Endodermal cell (in vitro differentiated cells): Measurements from ENCODE around the gene SHC1. TPM values are rescaled to one million over a fixed set of nuclear protein-coding genes. Genes with fewer than 3 reads are reported as not detected.
A peak's percentile ranks its signal among the peaks of the same experiment; 100 is the strongest.
"Not testable (repeated sequence)": the region's sequence is repeated elsewhere in the genome, so short reads cannot be mapped to it uniquely, and the experiment has no call there.

Experiments used
- DNase-seq: peaks from one replicate; pipeline ENCODE4 v3.0.0-alpha.2; 2017
- H3K27ac ChIP-seq: 2 replicates; pipeline ENCODE4 v1.5.1; 2013; ENCODE audit warnings: mild to moderate bottlenecking, low read depth, low read length, moderate library complexity
- H3K27me3 ChIP-seq: 2 replicates; pipeline ENCODE4 v1.6.1; 2013; ENCODE audit warnings: mild to moderate bottlenecking, low read length, moderate library complexity; ENCODE audit not compliant: insufficient read depth, control insufficient read depth, poor library complexity, severe bottlenecking
- H3K36me3 ChIP-seq: 2 replicates; pipeline ENCODE4 v1.7.0; 2013; ENCODE audit warnings: mild to moderate bottlenecking, low read length, moderate library complexity; ENCODE audit not compliant: control insufficient read depth, insufficient read depth
- H3K4me1 ChIP-seq: one replicate; pipeline ENCODE4 v1.7.0; 2013; ENCODE audit warnings: low read length; ENCODE audit not compliant: control insufficient read depth, insufficient read depth
- H3K4me3 ChIP-seq: 2 replicates; pipeline ENCODE4 v1.5.1; 2013; ENCODE audit warnings: mild to moderate bottlenecking, low read length, moderate library complexity
- H3K9ac ChIP-seq: 2 replicates; pipeline ENCODE4 v1.6.1; 2013; ENCODE audit warnings: mild to moderate bottlenecking, low read length, moderate library complexity; ENCODE audit not compliant: poor library complexity, severe bottlenecking; ENCODE audit errors: extremely low read depth
- H3K9me3 ChIP-seq: 2 replicates; pipeline ENCODE4 v1.6.1; 2013; ENCODE audit warnings: mild to moderate bottlenecking, low read length, moderate library complexity; ENCODE audit not compliant: control insufficient read depth
- H3K27ac Mint-ChIP-seq: 2 replicates; pipeline ENCODE4 v1.8.0; 2020; ENCODE audit warnings: mixed read lengths
- H3K27me3 Mint-ChIP-seq: 2 replicates; pipeline ENCODE4 v1.8.0; 2021; ENCODE audit warnings: mild to moderate bottlenecking, mixed read lengths; ENCODE audit not compliant: insufficient read depth
- H3K36me3 Mint-ChIP-seq: 2 replicates; pipeline ENCODE4 v1.8.0; 2020; ENCODE audit warnings: low read depth, mixed read lengths
- H3K4me1 Mint-ChIP-seq: 2 replicates; pipeline ENCODE4 v1.8.0; 2020; ENCODE audit warnings: mixed read lengths
- H3K4me3 Mint-ChIP-seq: 2 replicates; pipeline ENCODE4 v1.8.0; 2020; ENCODE audit warnings: mild to moderate bottlenecking, moderate library complexity, mixed read lengths
- H3K9me3 Mint-ChIP-seq: 2 replicates; pipeline ENCODE4 v1.8.0; 2020; ENCODE audit warnings: mild to moderate bottlenecking, mixed read lengths
- WGBS, 2 experiments: methylation state at CpG; one replicate each; pipeline versions ENCODE4 v1.1.5 to v1.1.7; 2013; ENCODE audit warnings: missing lambda C conversion rate in 2 of 2, mixed read lengths in 1 of 2; ENCODE audit not compliant: insufficient coverage in 1 of 2, insufficient read length in 1 of 2; 5-methylcytosine and 5-hydroxymethylcytosine counted together
- total RNA-seq, 2 donors: library from RNA; stranded (reverse); fragmentation: NEBNext Ultra II Directional in 1 of 2; extraction: Animal tissue kit (Norgen Biotek cat#: 25700) in 1 of 2; gene quantifications; 2 replicates in 1 of 2; 3 replicates in 1 of 2; pipeline ENCODE4 v1.2.1, GENCODE V29; 2021
- TF ChIP-seq, protein P1 (sequence below): fragments of 200-600 bp; sonication (generic); conservative IDR thresholded peaks from 2 replicates; pipeline ENCODE4 v1.5.0; 2021; ENCODE audit warnings: antibody characterized with exemption, mild to moderate bottlenecking

SHC1 gene
- total RNA-seq, 2 donors from 2014 or later = 157 to 231 TPM

DNA sequence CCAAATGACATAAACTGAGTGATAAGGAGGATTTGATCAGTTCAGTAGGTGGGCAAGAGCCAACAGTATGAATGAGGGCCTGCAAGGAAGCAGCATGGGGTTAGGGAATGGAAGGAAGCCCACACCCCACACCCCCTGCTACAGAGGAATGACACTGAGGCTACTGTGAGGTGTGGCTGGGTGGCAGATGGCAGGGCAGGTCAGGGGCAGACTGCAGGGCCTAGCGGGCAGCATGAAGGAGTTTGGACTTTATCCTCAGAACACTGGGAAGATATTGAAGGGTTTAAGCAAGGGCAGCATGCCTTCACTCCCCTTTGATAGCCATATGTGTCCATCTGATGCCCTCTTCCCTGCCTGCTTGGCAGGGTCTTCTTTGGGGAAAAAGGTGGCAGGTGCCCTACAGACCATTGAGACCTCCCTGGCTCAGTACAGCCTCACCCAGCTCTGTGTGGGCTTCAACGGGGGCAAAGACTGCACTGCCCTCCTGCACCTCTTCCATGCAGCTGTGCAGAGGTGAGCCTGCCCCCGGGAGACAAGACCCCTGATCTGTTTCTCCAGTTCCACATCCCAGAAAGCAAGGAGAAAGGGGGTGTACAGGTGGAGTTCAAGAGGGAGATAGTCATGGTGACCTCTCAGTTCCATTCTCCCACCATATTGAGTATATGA, 18.8 kb upstream of the SHC1 start:
- Mint-ChIP-seq H3K27ac (peak overlapping the region; percentile 35), H3K4me3 (no peak overlapping the region), H3K36me3 (peaks cover 37% of the 10 kb centered on the region), H3K27me3 (no peaks in the 10 kb centered on the region), H3K4me1 (no peaks in the 10 kb centered on the region), H3K9me3 (no peaks in the 10 kb centered on the region)
- Histone ChIP-seq H3K27ac (no peak overlapping the region), H3K9me3 (no peaks in the 10 kb centered on the region), H3K27me3 (no peaks in the 10 kb centered on the region), H3K4me1 (no peaks in the 10 kb centered on the region), H3K4me3 (no peak overlapping the region), H3K9ac (no peak overlapping the region), H3K36me3 (peaks cover 42% of the 10 kb centered on the region)
- 94% methylated on average over 3 of the region's 3 CpGs; no CpG with 5 or more reads in 1 of the 2 experiments for WGBS, 2 experiments
- TF ChIP-seq, protein P1, sequence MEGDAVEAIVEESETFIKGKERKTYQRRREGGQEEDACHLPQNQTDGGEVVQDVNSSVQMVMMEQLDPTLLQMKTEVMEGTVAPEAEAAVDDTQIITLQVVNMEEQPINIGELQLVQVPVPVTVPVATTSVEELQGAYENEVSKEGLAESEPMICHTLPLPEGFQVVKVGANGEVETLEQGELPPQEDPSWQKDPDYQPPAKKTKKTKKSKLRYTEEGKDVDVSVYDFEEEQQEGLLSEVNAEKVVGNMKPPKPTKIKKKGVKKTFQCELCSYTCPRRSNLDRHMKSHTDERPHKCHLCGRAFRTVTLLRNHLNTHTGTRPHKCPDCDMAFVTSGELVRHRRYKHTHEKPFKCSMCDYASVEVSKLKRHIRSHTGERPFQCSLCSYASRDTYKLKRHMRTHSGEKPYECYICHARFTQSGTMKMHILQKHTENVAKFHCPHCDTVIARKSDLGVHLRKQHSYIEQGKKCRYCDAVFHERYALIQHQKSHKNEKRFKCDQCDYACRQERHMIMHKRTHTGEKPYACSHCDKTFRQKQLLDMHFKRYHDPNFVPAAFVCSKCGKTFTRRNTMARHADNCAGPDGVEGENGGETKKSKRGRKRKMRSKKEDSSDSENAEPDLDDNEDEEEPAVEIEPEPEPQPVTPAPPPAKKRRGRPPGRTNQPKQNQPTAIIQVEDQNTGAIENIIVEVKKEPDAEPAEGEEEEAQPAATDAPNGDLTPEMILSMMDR = no peak
- no peak for DNase-seq

DNA sequence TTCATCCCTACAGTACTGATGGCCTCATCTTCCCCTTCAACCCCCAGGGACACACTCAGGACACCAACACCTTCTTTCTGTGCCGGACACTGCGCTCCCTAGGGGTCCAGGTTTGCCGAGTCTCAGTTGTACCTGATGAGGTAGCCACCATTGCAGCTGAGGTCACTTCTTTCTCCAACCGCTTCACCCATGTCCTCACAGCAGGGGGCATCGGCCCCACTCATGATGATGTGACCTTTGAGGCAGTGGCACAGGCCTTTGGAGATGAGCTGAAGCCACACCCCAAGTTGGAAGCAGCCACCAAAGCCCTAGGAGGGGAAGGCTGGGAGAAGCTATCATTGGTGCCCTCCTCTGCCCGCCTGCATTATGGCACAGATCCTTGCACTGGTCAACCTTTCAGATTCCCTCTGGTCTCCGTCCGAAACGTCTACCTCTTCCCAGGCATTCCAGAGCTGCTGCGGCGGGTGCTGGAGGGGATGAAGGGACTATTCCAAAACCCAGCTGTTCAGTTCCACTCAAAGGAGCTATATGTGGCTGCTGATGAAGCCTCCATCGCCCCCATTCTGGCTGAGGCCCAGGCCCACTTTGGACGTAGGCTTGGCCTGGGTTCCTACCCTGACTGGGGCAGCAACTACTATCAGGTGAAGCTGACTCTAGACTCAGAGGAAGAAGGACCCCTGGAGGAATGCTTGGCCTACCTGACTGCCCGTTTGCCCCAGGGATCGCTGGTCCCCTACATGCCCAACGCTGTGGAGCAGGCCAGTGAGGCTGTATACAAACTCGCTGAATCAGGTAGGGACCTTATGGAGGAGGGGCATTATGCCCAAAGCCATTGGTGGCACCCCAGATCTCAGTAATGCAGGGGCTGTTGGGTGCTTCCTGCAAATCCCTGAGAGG, 17.8 kb upstream of the SHC1 start:
- H3K27me3 Mint-ChIP-seq = no peaks in the 10 kb centered on the region
- no peak overlapping the region for H3K4me3 Mint-ChIP-seq
- H3K9ac ChIP-seq = no peak overlapping the region
- DNase-seq = no peak
- WGBS, 2 experiments = 94 to 97% methylated on average over 14 to 17 of the region's 17 CpGs
- H3K9me3 ChIP-seq = no peaks in the 10 kb centered on the region
- H3K4me1 Mint-ChIP-seq = peaks cover 4% of the 10 kb centered on the region
- peaks cover 42% of the 10 kb centered on the region for H3K36me3 ChIP-seq
- H3K36me3 Mint-ChIP-seq = peaks cover 37% of the 10 kb centered on the region
- no peaks in the 10 kb centered on the region for H3K9me3 Mint-ChIP-seq
- H3K4me3 ChIP-seq = no peak overlapping the region
- TF ChIP-seq, protein P1 = no peak
- H3K27me3 ChIP-seq = no peaks in the 10 kb centered on the region
- no peak overlapping the region for H3K27ac Mint-ChIP-seq
- no peaks in the 10 kb centered on the region for H3K4me1 ChIP-seq
- H3K27ac ChIP-seq = no peak overlapping the region

DNA sequence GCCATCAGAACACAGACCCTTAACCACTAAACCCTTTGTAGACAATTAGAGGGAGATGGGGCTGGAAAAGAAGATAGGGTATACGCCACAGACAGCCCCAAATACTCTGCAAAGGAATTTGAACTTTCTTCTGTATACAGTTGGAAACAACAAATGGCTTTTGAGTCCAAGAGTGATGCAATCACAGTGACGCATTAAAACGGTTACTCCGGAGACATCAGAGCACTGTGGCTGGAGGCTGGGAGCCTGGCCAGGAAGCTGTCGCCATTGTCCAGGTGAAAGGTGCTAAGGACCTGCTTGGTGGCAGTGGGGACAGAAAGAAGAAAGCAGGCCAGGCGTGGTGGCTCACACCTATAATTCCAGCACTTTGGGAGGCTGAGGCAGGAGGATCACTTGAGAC, 16.8 kb upstream of the SHC1 start:
- Histone ChIP-seq H3K4me1 (no peaks in the 10 kb centered on the region), H3K9me3 (no peaks in the 10 kb centered on the region), H3K27ac (no peak overlapping the region), H3K36me3 (peaks cover 42% of the 10 kb centered on the region), H3K27me3 (no peaks in the 10 kb centered on the region), H3K4me3 (no peak overlapping the region), H3K9ac (no peak overlapping the region)
- H3K4me1 Mint-ChIP-seq = peaks cover 4% of the 10 kb centered on the region
- H3K27ac Mint-ChIP-seq = no peak overlapping the region
- no peak overlapping the region for H3K4me3 Mint-ChIP-seq
- H3K9me3 Mint-ChIP-seq = no peaks in the 10 kb centered on the region
- WGBS, 2 experiments = 93 to 100% methylated on average over 4 to 6 of the region's 6 CpGs
- no peaks in the 10 kb centered on the region for H3K27me3 Mint-ChIP-seq
- peaks cover 39% of the 10 kb centered on the region for H3K36me3 Mint-ChIP-seq
- DNase-seq = no peak
- TF ChIP-seq, protein P1 = no peak

DNA sequence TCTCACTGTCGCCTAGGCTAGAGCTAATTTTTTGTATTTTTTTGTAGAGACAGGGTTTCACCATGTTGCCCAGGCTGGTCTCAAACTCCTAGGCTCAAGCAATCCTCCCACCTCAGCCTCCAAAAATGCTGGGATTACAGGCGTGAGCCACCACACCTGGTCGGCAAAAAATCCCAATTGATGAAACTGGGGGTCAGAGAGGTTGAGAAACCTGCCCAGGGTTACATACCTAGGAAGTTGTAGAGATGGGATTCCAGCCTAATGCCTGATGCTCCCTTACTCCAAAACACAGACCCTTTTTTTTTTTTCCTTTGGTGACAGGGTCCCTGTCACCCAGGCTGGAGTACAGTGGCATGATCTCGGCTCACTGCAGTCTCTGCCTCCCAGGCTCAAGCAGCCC, 16.2 kb upstream of the SHC1 start:
- 90 to 97% methylated on average over 2 to 4 of the region's 4 CpGs for WGBS, 2 experiments
- H3K4me3 ChIP-seq, H3K27ac Mint-ChIP-seq, H3K27ac ChIP-seq, H3K4me1 Mint-ChIP-seq, H3K27me3 ChIP-seq, H3K4me3 Mint-ChIP-seq, DNase-seq, H3K9me3 ChIP-seq, H3K9me3 Mint-ChIP-seq, H3K4me1 ChIP-seq, H3K9ac ChIP-seq, H3K27me3 Mint-ChIP-seq: not testable (repeated sequence)
- H3K36me3 Mint-ChIP-seq = peaks cover 41% of the 10 kb centered on the region
- H3K36me3 ChIP-seq = peaks cover 42% of the 10 kb centered on the region
